HG02798 (cell line): ENCODE data around the gene LRRC9.

Source experiments
- ATAC-seq: cut with Tn5 transposase; IDR thresholded peaks from one replicate; pipeline ENCODE4 v1.9.1; 2021; ENCODE audit warnings: mild to moderate bottlenecking; ENCODE audit not compliant: unreplicated experiment, poor library complexity

Gene LRRC9

GRCh38 chr14:59919570-59920377 lies at the start of gene LRRC9:
Gene LRRC9, plus strand, starts transcription at chr14:59920144.
- no peak for ATAC-seq

GRCh38 chr14:59870277-59871165 lies 49.4 kb upstream of the LRRC9 start, which contains the start of gene RTN1:
Gene RTN1, minus strand, starts transcription at chr14:59870776. Its CDS starts 146 bp downstream, at chr14:59870630.
- ATAC-seq, result peak; percentile 79

GRCh38 chr14:59871166-59871495 lies 48.8 kb upstream of the LRRC9 start:
- ATAC-seq, result no peak

- no peak for ATAC-seq
Observed at GRCh38 chr14:59882957-59883356, 37.0 kb upstream of the LRRC9 start.

- ATAC-seq, result no peak
Observed at GRCh38 chr14:59890676-59891075, 29.3 kb upstream of the LRRC9 start.

- ATAC-seq, result no peak
Observed at GRCh38 chr14:59895721-59896120, 24.2 kb upstream of the LRRC9 start.

GRCh38 chr14:59897757-59898383 lies 22.1 kb upstream of the LRRC9 start:
- ATAC-seq, result no peak

GRCh38 chr14:59900556-59900955 lies 19.4 kb upstream of the LRRC9 start:
- no peak for ATAC-seq

- ATAC-seq, result no peak
Observed at GRCh38 chr14:59904184-59904583, 15.8 kb upstream of the LRRC9 start.

GRCh38 chr14:59905188-59905587 lies 14.8 kb upstream of the LRRC9 start:
- ATAC-seq, result no peak

GRCh38 chr14:59912443-59912842 lies 7.5 kb upstream of the LRRC9 start:
- no peak for ATAC-seq

- ATAC-seq, result no peak
Observed at GRCh38 chr14:59913187-59913586, 6.8 kb upstream of the LRRC9 start.

- ATAC-seq, result peak; percentile 55
Observed at GRCh38 chr14:59918824-59919569, 947 bp upstream of the LRRC9 start.

- no peak for ATAC-seq
Observed at GRCh38 chr14:59920378-59920683, 387 bp downstream of the LRRC9 start.

- ATAC-seq, result no peak
Observed at GRCh38 chr14:59925797-59926196, 5.9 kb downstream of the LRRC9 start.

- ATAC-seq, result no peak
Observed at GRCh38 chr14:59926534-59926933, 6.6 kb downstream of the LRRC9 start.

GRCh38 chr14:59931237-59931636 lies 11.3 kb downstream of the LRRC9 start:
- ATAC-seq, result no peak

GRCh38 chr14:59936145-59936544 lies 16.2 kb downstream of the LRRC9 start:
- ATAC-seq, result no peak

- peak; percentile 72 for ATAC-seq
Observed at GRCh38 chr14:59939828-59940227, 19.9 kb downstream of the LRRC9 start.

- ATAC-seq, result peak; percentile 49
Observed at GRCh38 chr14:59942296-59942862, 22.4 kb downstream of the LRRC9 start.
